Progenitor cell of endocrine pancreas (in vitro differentiated cells): ENCODE measurements around the gene LOXL4. TPM values are rescaled to one million over a fixed set of nuclear protein-coding genes. Genes with fewer than 3 reads are reported as not detected.

Experiments
- DNase-seq: peaks from one replicate; pipeline ENCODE4 v3.0.0; 2021; ENCODE audit warnings: low spot score; ENCODE audit not compliant: unreplicated experiment
- H3K27ac Mint-ChIP-seq: 2 replicates; pipeline ENCODE4 v1.8.0; 2021; ENCODE audit warnings: mild to moderate bottlenecking, moderate library complexity, mixed read lengths
- H3K27me3 Mint-ChIP-seq: 2 replicates; pipeline ENCODE4 v1.8.0; 2021; ENCODE audit warnings: mixed read lengths
- H3K36me3 Mint-ChIP-seq: 2 replicates; pipeline ENCODE4 v1.8.0; 2022; ENCODE audit warnings: mixed read lengths; ENCODE audit not compliant: insufficient read depth
- H3K4me1 Mint-ChIP-seq: 2 replicates; pipeline ENCODE4 v1.8.0; 2021; ENCODE audit warnings: low read depth, mixed read lengths
- H3K4me3 Mint-ChIP-seq: 2 replicates; pipeline ENCODE4 v1.8.0; 2021; ENCODE audit warnings: low read depth, mild to moderate bottlenecking, moderate library complexity, mixed read lengths
- H3K9me3 Mint-ChIP-seq: 2 replicates; pipeline ENCODE4 v1.8.0; 2021; ENCODE audit warnings: low read depth, mixed read lengths
- total RNA-seq: library from RNA; stranded (reverse); gene quantifications from 2 replicates; pipeline ENCODE4 v1.2.1, GENCODE V29; 2021
- TF ChIP-seq, protein P1 (sequence below): fragments of 200-600 bp; sonication (generic); IDR thresholded peaks from one replicate; pipeline ENCODE4 v1.5.0; 2021; ENCODE audit warnings: antibody characterized with exemption, mild to moderate bottlenecking; ENCODE audit not compliant: unreplicated experiment

Gene LOXL4
- total RNA-seq, 1 donor from 2014 or later, result 3.7 TPM

DNA sequence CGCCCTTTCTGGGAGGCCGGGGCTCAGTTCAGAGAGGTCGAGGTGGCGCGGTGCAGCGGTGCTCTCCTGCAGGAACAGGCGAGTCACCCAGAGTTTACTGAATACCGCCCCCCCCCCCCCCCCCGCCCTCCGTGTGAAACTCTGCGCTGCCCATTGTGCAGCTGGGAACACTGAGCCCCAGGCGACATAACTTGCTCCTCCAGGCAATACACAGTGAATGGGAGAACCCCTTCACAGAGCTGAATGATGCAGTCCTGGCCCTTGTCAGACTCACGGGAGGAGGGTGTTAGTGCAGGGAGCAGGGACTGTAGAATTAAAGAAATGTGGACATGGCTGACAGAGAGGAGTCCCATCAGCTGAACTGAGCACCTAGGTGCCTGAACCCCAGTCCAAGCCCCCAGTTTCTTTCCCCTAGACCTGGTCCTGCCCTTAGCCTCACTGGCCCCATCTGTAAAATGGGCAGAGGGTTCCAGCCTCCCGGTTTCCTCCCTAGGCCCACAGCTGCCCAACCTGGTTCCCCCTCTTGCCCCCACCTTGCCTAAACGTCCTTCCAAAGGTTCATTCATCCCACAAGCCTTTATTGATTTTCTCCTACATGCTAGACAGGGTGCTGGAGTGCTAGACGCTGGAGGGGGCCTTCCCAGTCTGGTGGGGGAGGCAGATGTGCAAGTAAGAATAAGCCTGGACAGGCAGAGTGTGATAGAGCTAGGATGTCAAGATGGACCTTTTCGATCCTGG, 869 bp upstream of the LOXL4 start:
- Mint-ChIP-seq H3K36me3 (no peaks in the 10 kb centered on the region), H3K27me3 (peaks cover 72% of the 10 kb centered on the region), H3K9me3 (no peaks in the 10 kb centered on the region), H3K4me3 (peak overlapping the region; percentile 73), H3K4me1 (peaks cover 20% of the 10 kb centered on the region), H3K27ac (no peak overlapping the region)
- DNase-seq, result no peak
- TF ChIP-seq, protein P1, sequence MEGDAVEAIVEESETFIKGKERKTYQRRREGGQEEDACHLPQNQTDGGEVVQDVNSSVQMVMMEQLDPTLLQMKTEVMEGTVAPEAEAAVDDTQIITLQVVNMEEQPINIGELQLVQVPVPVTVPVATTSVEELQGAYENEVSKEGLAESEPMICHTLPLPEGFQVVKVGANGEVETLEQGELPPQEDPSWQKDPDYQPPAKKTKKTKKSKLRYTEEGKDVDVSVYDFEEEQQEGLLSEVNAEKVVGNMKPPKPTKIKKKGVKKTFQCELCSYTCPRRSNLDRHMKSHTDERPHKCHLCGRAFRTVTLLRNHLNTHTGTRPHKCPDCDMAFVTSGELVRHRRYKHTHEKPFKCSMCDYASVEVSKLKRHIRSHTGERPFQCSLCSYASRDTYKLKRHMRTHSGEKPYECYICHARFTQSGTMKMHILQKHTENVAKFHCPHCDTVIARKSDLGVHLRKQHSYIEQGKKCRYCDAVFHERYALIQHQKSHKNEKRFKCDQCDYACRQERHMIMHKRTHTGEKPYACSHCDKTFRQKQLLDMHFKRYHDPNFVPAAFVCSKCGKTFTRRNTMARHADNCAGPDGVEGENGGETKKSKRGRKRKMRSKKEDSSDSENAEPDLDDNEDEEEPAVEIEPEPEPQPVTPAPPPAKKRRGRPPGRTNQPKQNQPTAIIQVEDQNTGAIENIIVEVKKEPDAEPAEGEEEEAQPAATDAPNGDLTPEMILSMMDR, result no peak

DNA sequence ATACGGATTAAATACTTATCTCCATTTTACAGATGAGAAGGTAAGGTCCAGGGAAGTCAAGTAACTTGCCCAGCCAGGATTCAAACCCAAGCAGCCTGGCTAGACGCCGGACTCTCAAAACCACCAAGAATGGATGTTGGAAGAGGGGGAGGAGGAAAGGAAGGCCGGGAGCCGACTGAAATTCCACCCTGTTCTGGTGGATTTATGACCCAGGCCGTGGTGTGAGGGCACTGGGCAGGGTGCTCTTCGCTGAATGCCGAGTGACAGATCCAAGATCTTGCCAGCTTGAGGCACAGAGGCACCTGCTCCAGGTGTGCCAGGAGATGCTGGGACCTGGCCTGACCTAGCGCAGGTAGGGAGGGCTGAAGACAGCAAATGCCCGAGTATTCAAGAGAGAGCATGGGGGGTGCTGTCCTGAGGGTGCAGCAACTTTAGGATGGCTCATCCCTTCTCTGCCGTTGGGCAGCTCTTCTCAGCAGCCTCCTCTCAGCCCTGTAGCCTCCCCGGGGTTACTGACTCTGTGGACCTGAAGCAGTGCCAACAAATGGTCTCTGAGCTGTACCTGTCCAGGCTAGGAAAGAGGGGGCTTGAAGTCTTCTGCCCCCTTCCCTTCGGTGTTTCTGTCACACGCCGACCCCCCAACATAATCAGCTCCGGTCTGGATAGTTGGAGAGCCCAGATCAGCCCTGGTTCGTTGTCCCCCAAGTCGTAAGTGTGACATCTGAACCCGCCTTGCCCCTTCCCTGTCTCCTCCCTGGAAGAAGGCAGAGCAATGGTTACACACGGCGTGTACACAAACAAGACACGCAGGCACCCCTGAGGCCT, 713 bp downstream of the LOXL4 start:
- TF ChIP-seq, protein P1, result no peak
- Mint-ChIP-seq H3K36me3 (no peaks in the 10 kb centered on the region), H3K9me3 (no peaks in the 10 kb centered on the region), H3K4me1 (peaks cover 18% of the 10 kb centered on the region), H3K27me3 (peaks cover 58% of the 10 kb centered on the region), H3K27ac (peak overlapping the region; percentile 65), H3K4me3 (peak overlapping the region; percentile 80)
- no peak for DNase-seq

DNA sequence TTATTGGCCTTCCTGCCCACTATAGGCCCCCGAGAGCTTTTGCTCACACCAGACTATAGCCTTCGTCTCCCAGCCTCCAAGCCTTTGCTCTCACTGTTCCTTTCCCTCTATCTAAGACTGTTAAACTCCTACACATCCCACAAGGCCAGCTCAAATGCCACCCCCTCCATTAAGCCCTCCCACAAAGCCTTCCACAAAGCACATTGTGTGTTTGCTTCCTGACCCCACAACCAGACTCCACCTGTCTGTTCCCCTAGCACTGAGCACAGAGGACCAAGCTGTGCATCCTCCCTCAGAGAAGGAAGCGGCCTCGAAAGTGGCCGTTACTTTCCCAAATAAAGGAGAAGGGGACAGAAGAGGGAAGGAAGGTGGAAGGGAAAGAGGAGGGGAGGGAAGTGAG, 1.3 kb downstream of the LOXL4 start:
- H3K27me3 Mint-ChIP-seq, result peaks cover 52% of the 10 kb centered on the region
- H3K36me3 Mint-ChIP-seq, result no peaks in the 10 kb centered on the region
- DNase-seq, result no peak
- H3K9me3 Mint-ChIP-seq, result no peaks in the 10 kb centered on the region
- TF ChIP-seq, protein P1, result no peak
- H3K27ac Mint-ChIP-seq, result no peak overlapping the region
- H3K4me3 Mint-ChIP-seq, result peak overlapping the region; percentile 41
- peaks cover 18% of the 10 kb centered on the region for H3K4me1 Mint-ChIP-seq

GRCh38 chr10:98265403-98266378, 2.3 kb downstream of the LOXL4 start:
- peaks cover 19% of the 10 kb centered on the region for H3K4me1 Mint-ChIP-seq
- TF ChIP-seq, protein P1, result no peak
- DNase-seq, result no peak
- no peak overlapping the region for H3K4me3 Mint-ChIP-seq
- H3K27ac Mint-ChIP-seq, result no peak overlapping the region
- H3K36me3 Mint-ChIP-seq, result no peaks in the 10 kb centered on the region
- peaks cover 45% of the 10 kb centered on the region for H3K27me3 Mint-ChIP-seq
- no peaks in the 10 kb centered on the region for H3K9me3 Mint-ChIP-seq
